SHP77 (cell line): ENCODE measurements around the gene RAB20.
"Not testable (repeated sequence)": the region's sequence is repeated elsewhere in the genome, so short reads cannot be mapped to it uniquely, and the experiment has no call there.

Experiments
- DNase-seq, 2 experiments: peaks; one replicate each; lab custom pipeline; 2025; lab: John Stamatoyannopoulos, UW

The RAB20 gene

GRCh38 chr13:110491869-110492678 is 69.4 kb downstream of the RAB20 start:
- no peak for DNase-seq

- DNase-seq = no peak
Observed at GRCh38 chr13:110490009-110490770, 71.3 kb downstream of the RAB20 start.

- not testable (repeated sequence) for DNase-seq
Observed at GRCh38 chr13:110486880-110487279, 74.6 kb downstream of the RAB20 start.

- no peak for DNase-seq
Observed at GRCh38 chr13:110486061-110486715, 75.3 kb downstream of the RAB20 start.

- no peak for DNase-seq
Observed at GRCh38 chr13:110485604-110486003, 75.9 kb downstream of the RAB20 start.

GRCh38 chr13:110484290-110485048 is 77.1 kb downstream of the RAB20 start:
- no peak for DNase-seq

GRCh38 chr13:110483386-110483968 is 78.0 kb downstream of the RAB20 start:
- no peak for DNase-seq

- DNase-seq = no peak
Observed at GRCh38 chr13:110480161-110480560, 81.4 kb downstream of the RAB20 start.

- no peak for DNase-seq
Observed at GRCh38 chr13:110479648-110480047, 81.9 kb downstream of the RAB20 start.

- no peak for DNase-seq
Observed at GRCh38 chr13:110479215-110479545, 82.3 kb downstream of the RAB20 start.

GRCh38 chr13:110478405-110479214 is 82.9 kb downstream of the RAB20 start:
- DNase-seq = no peak

GRCh38 chr13:110477706-110478245 is 83.7 kb downstream of the RAB20 start:
- no peak for DNase-seq

- DNase-seq = no peak
Observed at GRCh38 chr13:110476220-110476617, 85.3 kb downstream of the RAB20 start.

GRCh38 chr13:110475550-110476219 is 85.8 kb downstream of the RAB20 start:
- DNase-seq = no peak

- no peak for DNase-seq
Observed at GRCh38 chr13:110475117-110475516, 86.4 kb downstream of the RAB20 start.

GRCh38 chr13:110474713-110475112 is 86.8 kb downstream of the RAB20 start:
- DNase-seq = no peak
